ENCODE data around the gene CFD.
"Not testable (repeated sequence)": the region's sequence is repeated elsewhere in the genome, so short reads cannot be mapped to it uniquely, and the experiment has no call there.

Gene CFD

DNA sequence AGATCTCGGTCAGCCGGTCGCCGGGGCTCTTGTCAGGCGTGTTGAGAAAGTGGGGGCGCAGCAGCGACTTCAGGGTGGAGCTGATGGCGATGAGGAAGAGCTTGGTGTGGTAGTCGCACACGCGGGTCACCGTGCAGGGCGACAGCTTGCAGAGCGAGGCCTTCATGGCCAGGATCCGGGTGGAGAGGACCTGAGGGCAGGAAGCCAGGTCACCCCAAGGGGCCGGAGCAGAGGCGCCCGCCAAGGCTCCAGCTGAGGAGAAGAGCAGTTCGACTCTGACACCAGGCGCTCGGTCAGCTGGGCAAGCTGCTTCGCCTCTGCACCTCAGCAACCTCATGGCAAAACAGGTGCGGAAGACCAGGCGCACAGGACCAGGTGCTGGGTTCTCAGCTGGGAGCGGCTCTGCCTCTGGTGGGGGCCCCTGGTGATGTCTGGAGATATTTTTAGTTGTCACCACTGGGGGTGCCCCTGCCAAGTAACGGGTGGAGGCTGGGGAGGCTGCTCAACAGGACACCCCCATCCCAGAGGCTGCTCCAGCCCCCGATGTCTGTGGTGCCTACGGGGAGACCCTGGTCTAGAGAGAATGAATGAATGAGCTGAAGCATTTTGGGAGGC, 15.9 kb downstream of the CFD start:
- Histone ChIP-seq H3K36me3 (ENCODE audit: control insufficient read depth in 2 of 2, insufficient read depth in 2 of 2, low read length in 2 of 2) (peaks cover 10 to 17% of the 10 kb centered on the region in 2 donors), H3K4me1 (ENCODE audit: control insufficient read depth, insufficient read depth, low read length) (peaks cover 14% of the 10 kb centered on the region), H3K27ac (ENCODE audit: low read length) (no peak overlapping the region), H3K9me3 (ENCODE audit: control insufficient read depth in 2 of 2, low read length in 2 of 2) (no peaks in the 10 kb centered on the region), H3K27me3 (ENCODE audit: control insufficient read depth in 1 of 2, insufficient read depth in 2 of 2, low read length in 2 of 2) (no peaks in the 10 kb centered on the region), H3K9ac (ENCODE audit: low read length in 2 of 2) (no peak overlapping the region), H3K4me3 (ENCODE audit: low read length in 2 of 2) (no peak overlapping the region)

DNA sequence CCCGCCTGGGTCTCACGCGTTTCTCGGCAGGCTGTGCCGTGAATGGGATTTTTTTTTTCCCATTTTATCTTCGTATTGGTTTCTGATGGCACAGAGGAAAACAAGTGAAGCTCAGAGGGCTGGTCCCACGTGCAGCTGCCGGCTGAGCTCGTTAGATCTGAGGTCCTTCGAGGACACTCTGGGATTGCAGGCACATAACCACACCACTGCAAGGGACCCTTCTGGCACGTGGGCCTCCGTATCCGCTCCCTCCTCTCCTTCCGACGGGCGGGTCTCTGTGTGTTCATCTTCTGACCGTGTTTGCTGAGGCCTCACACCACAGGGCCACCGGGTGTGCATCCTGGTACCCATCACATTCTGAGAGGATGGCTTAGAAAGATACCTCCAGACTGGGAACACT, 16.6 kb downstream of the CFD start:
- Histone ChIP-seq H3K27me3 (ENCODE audit: control insufficient read depth in 1 of 2, insufficient read depth in 2 of 2, low read length in 2 of 2) (no peaks in the 10 kb centered on the region), H3K9ac (ENCODE audit: low read length in 2 of 2) (no peak overlapping the region), H3K9me3 (ENCODE audit: control insufficient read depth in 2 of 2, low read length in 2 of 2) (no peaks in the 10 kb centered on the region), H3K4me1 (ENCODE audit: control insufficient read depth, insufficient read depth, low read length) (peaks cover 10% of the 10 kb centered on the region), H3K27ac (ENCODE audit: low read length) (no peak overlapping the region), H3K4me3 (ENCODE audit: low read length in 2 of 2) (no peak overlapping the region), H3K36me3 (ENCODE audit: control insufficient read depth in 2 of 2, insufficient read depth in 2 of 2, low read length in 2 of 2) (peaks cover 14 to 21% of the 10 kb centered on the region in 2 donors)

DNA sequence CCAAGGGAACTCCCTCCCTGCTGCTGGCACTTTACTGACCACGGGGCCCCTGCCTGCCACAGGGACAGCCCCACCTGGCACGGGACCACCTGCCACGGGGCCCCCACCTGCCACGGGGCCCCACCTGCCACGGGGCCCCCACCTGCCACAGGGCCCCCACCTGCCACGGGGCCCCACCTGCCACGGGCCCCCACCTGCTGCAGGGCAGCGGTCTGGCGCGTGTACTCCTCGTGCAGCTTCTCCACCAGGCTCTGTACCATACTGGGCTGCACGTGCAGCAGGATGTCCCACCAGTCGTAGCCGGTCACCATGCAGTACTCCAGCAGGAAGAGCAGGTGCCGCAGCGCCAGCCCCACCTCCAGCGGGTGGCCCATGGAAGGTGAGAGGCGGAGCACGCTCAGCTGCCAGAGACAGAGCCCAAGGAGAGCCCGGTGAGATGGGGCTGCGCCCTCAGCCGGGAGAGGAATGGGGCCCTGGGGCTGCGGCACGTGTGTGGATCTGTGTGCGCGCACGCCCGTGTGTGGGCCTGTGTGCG, 17.4 kb downstream of the CFD start:
- no peak overlapping the region for H3K4me3 ChIP-seq (ENCODE audit: low read length in 2 of 2)
- H3K36me3 ChIP-seq (ENCODE audit: control insufficient read depth in 2 of 2, insufficient read depth in 2 of 2, low read length in 2 of 2): peaks cover 18 to 28% of the 10 kb centered on the region in 2 donors
- H3K27me3 ChIP-seq (ENCODE audit: control insufficient read depth in 1 of 2, insufficient read depth in 2 of 2, low read length in 2 of 2): no peaks in the 10 kb centered on the region
- H3K9me3 ChIP-seq (ENCODE audit: control insufficient read depth in 2 of 2, low read length in 2 of 2): no peaks in the 10 kb centered on the region
- no peak overlapping the region for H3K9ac ChIP-seq (ENCODE audit: low read length in 2 of 2)
- peaks cover 6% of the 10 kb centered on the region for H3K4me1 ChIP-seq (ENCODE audit: control insufficient read depth, insufficient read depth, low read length)
- no peak overlapping the region for H3K27ac ChIP-seq (ENCODE audit: low read length)

- not testable (repeated sequence) for H3K9ac ChIP-seq (ENCODE audit: low read length in 2 of 2); H3K9me3 ChIP-seq (ENCODE audit: control insufficient read depth in 2 of 2, low read length in 2 of 2); H3K4me1 ChIP-seq (ENCODE audit: control insufficient read depth, insufficient read depth, low read length); H3K27ac ChIP-seq (ENCODE audit: low read length); H3K4me3 ChIP-seq (ENCODE audit: low read length in 2 of 2); H3K27me3 ChIP-seq (ENCODE audit: control insufficient read depth in 1 of 2, insufficient read depth in 2 of 2, low read length in 2 of 2)
- H3K36me3 ChIP-seq (ENCODE audit: control insufficient read depth in 2 of 2, insufficient read depth in 2 of 2, low read length in 2 of 2): peaks cover 28 to 38% of the 10 kb centered on the region in 2 donors
Observed at GRCh38 chr19:877992-878660, 18.7 kb downstream of the CFD start.

GRCh38 chr19:878751-879561, 19.5 kb downstream of the CFD start:
- H3K9ac ChIP-seq (ENCODE audit: low read length in 2 of 2); H3K4me1 ChIP-seq (ENCODE audit: control insufficient read depth, insufficient read depth, low read length): not testable (repeated sequence)
- peaks cover 29 to 39% of the 10 kb centered on the region in 2 donors for H3K36me3 ChIP-seq (ENCODE audit: control insufficient read depth in 2 of 2, insufficient read depth in 2 of 2, low read length in 2 of 2)

DNA sequence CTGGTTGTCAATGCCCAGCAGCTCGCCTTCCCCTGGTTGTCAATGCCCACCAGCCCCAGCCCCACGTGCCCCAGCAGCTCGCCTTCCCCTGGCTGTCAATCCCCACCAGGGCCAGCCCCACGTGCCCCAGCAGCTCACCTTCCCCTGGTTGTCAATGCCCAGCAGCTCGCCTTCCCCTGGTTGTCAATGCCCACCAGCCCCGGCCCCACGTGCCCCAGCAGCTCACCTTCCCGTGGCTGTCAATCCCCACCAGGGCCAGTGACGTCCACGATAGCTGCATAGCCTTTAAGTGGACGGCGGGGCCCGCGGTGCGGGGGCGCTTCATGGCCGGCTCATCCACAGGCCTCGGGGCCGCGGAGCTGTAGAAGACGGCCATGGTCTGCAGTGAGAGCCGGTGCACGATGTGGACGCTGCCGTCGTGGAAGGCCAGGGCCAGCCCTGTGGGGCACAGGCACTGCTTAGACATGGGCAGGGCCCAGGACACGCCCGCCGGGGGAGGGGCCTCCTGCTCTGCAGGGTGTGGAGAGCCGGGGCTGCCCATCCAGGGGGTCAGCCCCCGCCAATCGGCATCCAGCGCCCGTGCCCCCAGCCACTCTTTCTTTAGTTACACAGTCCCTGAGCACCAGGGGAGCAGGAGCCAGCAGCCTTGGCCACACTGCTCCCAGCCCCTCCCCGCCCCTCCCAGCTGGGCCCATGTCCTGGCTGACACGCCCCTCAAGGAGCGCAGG, 20.4 kb downstream of the CFD start:
- H3K36me3 ChIP-seq (ENCODE audit: control insufficient read depth in 2 of 2, insufficient read depth in 2 of 2, low read length in 2 of 2): peaks cover 29 to 37% of the 10 kb centered on the region in 2 donors
- H3K27me3 ChIP-seq (ENCODE audit: control insufficient read depth in 1 of 2, insufficient read depth in 2 of 2, low read length in 2 of 2): no peaks in the 10 kb centered on the region
- no peak overlapping the region for H3K9ac ChIP-seq (ENCODE audit: low read length in 2 of 2)
- H3K27ac ChIP-seq (ENCODE audit: low read length): no peak overlapping the region
- H3K4me3 ChIP-seq (ENCODE audit: low read length in 2 of 2): no peak overlapping the region
- no peaks in the 10 kb centered on the region for H3K9me3 ChIP-seq (ENCODE audit: control insufficient read depth in 2 of 2, low read length in 2 of 2)
- no peaks in the 10 kb centered on the region for H3K4me1 ChIP-seq (ENCODE audit: control insufficient read depth, insufficient read depth, low read length)

More at GRCh38 chr19:878751-879561, 19.5 kb downstream of the CFD start:
- H3K27me3 ChIP-seq (ENCODE audit: control insufficient read depth in 1 of 2, insufficient read depth in 2 of 2, low read length in 2 of 2); H3K9me3 ChIP-seq (ENCODE audit: control insufficient read depth in 2 of 2, low read length in 2 of 2); H3K27ac ChIP-seq (ENCODE audit: low read length); H3K4me3 ChIP-seq (ENCODE audit: low read length in 2 of 2): not testable (repeated sequence)

GRCh38 chr19:881385-882071, 22.1 kb downstream of the CFD start:
- no peaks in the 10 kb centered on the region for H3K27me3 ChIP-seq (ENCODE audit: control insufficient read depth in 1 of 2, insufficient read depth in 2 of 2, low read length in 2 of 2)
- H3K4me3 ChIP-seq (ENCODE audit: low read length in 2 of 2): no peak overlapping the region
- H3K9me3 ChIP-seq (ENCODE audit: control insufficient read depth in 2 of 2, low read length in 2 of 2): no peaks in the 10 kb centered on the region
- no peak overlapping the region for H3K27ac ChIP-seq (ENCODE audit: low read length)
- H3K4me1 ChIP-seq (ENCODE audit: control insufficient read depth, insufficient read depth, low read length): no peaks in the 10 kb centered on the region
- H3K36me3 ChIP-seq (ENCODE audit: control insufficient read depth in 2 of 2, insufficient read depth in 2 of 2, low read length in 2 of 2): peaks cover 32 to 38% of the 10 kb centered on the region in 2 donors
- H3K9ac ChIP-seq (ENCODE audit: low read length in 2 of 2): no peak overlapping the region

- Histone ChIP-seq H3K27ac (ENCODE audit: low read length) (no peak overlapping the region), H3K4me1 (ENCODE audit: control insufficient read depth, insufficient read depth, low read length) (no peaks in the 10 kb centered on the region), H3K36me3 (ENCODE audit: control insufficient read depth in 2 of 2, insufficient read depth in 2 of 2, low read length in 2 of 2) (peaks cover 31 to 39% of the 10 kb centered on the region in 2 donors), H3K4me3 (ENCODE audit: low read length in 2 of 2) (no peak overlapping the region), H3K9me3 (ENCODE audit: control insufficient read depth in 2 of 2, low read length in 2 of 2) (no peaks in the 10 kb centered on the region), H3K9ac (ENCODE audit: low read length in 2 of 2) (no peak overlapping the region), H3K27me3 (ENCODE audit: control insufficient read depth in 1 of 2, insufficient read depth in 2 of 2, low read length in 2 of 2) (no peaks in the 10 kb centered on the region)
Observed at GRCh38 chr19:882871-883497, 23.5 kb downstream of the CFD start.

DNA sequence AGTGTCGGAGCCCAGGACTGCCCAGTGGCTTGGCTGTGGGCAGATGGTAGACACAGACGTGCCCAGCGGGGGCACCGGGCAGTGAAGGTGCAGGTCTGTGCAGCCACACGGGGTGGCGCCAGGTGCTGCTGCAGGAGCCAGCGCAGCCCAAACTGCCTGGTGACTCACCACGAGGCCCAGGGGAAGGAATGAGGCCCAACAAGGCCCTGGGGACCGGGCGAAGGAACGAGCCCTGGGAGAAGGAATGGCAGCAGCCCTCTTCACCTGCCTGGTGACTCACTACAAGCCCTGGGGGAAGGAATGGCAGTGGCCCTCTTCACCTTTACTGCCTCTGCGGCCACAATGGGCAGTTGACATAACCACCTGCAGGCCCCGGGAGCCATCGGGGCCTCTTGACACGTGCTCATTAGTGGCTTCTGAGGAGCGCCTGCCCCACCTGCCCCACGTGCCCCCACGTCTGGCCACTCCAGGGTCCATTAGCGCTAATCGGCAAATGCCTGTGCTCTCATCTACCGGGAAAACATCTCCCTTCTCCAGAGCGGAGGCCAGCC, 24.3 kb downstream of the CFD start:
- H3K36me3 ChIP-seq (ENCODE audit: control insufficient read depth in 2 of 2, insufficient read depth in 2 of 2, low read length in 2 of 2): peaks cover 33 to 42% of the 10 kb centered on the region in 2 donors
- no peak overlapping the region for H3K27ac ChIP-seq (ENCODE audit: low read length)
- no peak overlapping the region for H3K4me3 ChIP-seq (ENCODE audit: low read length in 2 of 2)

More for the DNA sequence above, 24.3 kb downstream of the CFD start:
- no peaks in the 10 kb centered on the region for H3K9me3 ChIP-seq (ENCODE audit: control insufficient read depth in 2 of 2, low read length in 2 of 2)
- no peaks in the 10 kb centered on the region for H3K4me1 ChIP-seq (ENCODE audit: control insufficient read depth, insufficient read depth, low read length)
- no peaks in the 10 kb centered on the region for H3K27me3 ChIP-seq (ENCODE audit: control insufficient read depth in 1 of 2, insufficient read depth in 2 of 2, low read length in 2 of 2)
- no peak overlapping the region for H3K9ac ChIP-seq (ENCODE audit: low read length in 2 of 2)
